Ishikawa (cell line): Measurements from ENCODE around the gene NKRF.
A peak's percentile ranks its signal among the peaks of the same experiment; 100 is the strongest.

Source experiments
- CEBPB ChIP-seq: IDR thresholded peaks from 2 replicates; pipeline ENCODE4 v1.6.1; 2012
- CREB1 ChIP-seq: IDR thresholded peaks from 2 replicates; pipeline ENCODE4 v1.6.1; 2012; ENCODE audit warnings: low read depth
- EGR1 ChIP-seq: IDR thresholded peaks from 2 replicates; pipeline ENCODE4 v1.6.1; 2012
- EP300 ChIP-seq: IDR thresholded peaks from 2 replicates; pipeline ENCODE4 v1.6.1; 2012; ENCODE audit warnings: borderline replicate concordance
- FOXM1 ChIP-seq: IDR thresholded peaks from 2 replicates; pipeline ENCODE4 v1.6.1; 2012; ENCODE audit warnings: low read depth, borderline replicate concordance
- NFIC ChIP-seq: IDR thresholded peaks from 2 replicates; pipeline ENCODE4 v1.6.1; 2012
- RAD21 ChIP-seq: IDR thresholded peaks from 2 replicates; pipeline ENCODE4 v1.6.1; 2012; ENCODE audit warnings: low read depth
- TAF1 ChIP-seq: IDR thresholded peaks from 2 replicates; pipeline ENCODE4 v1.6.1; 2012; ENCODE audit warnings: low read depth, mild to moderate bottlenecking
- TCF12 ChIP-seq: IDR thresholded peaks from 2 replicates; pipeline ENCODE4 v1.6.1; 2012; ENCODE audit warnings: low read depth
- TEAD4 ChIP-seq: IDR thresholded peaks from 2 replicates; pipeline ENCODE4 v1.6.1; 2012
- YY1 ChIP-seq: IDR thresholded peaks from 2 replicates; pipeline ENCODE4 v1.6.1; 2012; ENCODE audit warnings: low read depth
- ZBTB7A ChIP-seq: IDR thresholded peaks from 2 replicates; pipeline ENCODE4 v1.6.1; 2012; ENCODE audit warnings: low read depth
- TF ChIP-seq, protein P1 (sequence below): IDR thresholded peaks from 2 replicates; pipeline ENCODE4 v1.6.1; 2012; ENCODE audit warnings: low read depth, mild to moderate bottlenecking
- TF ChIP-seq, protein P2 (sequence below): IDR thresholded peaks from 2 replicates; pipeline ENCODE4 v1.6.1; 2012
- TF ChIP-seq, protein P3 (sequence below): IDR thresholded peaks from 2 replicates; pipeline ENCODE4 v1.6.1; 2012

The NKRF gene

DNA sequence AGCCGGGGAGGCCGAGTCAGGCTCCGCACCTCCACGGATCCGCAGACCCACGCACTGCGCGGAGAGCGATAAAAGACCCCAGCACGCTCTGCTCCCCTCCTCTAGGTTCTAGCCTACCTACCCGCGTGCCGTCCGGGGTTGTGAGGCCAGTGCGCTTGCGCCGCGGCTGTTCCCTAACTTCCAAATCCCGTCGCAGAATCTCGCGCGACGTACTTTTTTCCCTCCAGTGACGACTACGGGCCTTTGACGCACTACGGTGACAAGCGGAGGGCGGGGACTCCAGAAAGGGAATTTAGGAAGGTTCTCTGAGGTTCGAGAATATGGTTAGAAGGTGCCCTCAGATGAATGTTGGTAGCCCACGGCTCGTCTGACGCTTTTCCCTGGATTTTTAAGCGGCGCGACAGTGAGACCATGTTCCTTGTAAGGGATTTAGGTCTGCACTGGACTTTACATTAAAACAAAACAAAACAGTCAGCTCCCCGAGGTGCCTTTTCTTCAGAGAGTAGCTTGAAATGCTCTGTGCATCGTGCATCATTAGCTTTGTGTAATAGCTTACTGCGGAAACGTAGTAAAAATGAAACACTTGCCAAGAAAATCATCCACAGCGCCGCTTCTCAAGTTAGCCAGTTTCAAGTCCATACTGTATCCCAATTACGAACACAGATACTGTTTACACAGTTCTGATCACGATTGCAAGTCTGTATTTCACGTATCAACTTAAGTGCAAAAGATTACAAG lies at the start of gene NKRF:
Gene NKRF (minus strand): TSS at position 145 of the 738 bp plus-strand sequence.
- peak; percentile 68 for TF ChIP-seq TAF1
- TF ChIP-seq, protein P1, sequence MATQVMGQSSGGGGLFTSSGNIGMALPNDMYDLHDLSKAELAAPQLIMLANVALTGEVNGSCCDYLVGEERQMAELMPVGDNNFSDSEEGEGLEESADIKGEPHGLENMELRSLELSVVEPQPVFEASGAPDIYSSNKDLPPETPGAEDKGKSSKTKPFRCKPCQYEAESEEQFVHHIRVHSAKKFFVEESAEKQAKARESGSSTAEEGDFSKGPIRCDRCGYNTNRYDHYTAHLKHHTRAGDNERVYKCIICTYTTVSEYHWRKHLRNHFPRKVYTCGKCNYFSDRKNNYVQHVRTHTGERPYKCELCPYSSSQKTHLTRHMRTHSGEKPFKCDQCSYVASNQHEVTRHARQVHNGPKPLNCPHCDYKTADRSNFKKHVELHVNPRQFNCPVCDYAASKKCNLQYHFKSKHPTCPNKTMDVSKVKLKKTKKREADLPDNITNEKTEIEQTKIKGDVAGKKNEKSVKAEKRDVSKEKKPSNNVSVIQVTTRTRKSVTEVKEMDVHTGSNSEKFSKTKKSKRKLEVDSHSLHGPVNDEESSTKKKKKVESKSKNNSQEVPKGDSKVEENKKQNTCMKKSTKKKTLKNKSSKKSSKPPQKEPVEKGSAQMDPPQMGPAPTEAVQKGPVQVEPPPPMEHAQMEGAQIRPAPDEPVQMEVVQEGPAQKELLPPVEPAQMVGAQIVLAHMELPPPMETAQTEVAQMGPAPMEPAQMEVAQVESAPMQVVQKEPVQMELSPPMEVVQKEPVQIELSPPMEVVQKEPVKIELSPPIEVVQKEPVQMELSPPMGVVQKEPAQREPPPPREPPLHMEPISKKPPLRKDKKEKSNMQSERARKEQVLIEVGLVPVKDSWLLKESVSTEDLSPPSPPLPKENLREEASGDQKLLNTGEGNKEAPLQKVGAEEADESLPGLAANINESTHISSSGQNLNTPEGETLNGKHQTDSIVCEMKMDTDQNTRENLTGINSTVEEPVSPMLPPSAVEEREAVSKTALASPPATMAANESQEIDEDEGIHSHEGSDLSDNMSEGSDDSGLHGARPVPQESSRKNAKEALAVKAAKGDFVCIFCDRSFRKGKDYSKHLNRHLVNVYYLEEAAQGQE, result no peak
- peak; percentile 77 for TF ChIP-seq CREB1
- TF ChIP-seq TCF12, result 0 out of 2 replicates have a peak, but pooled peaks have one; percentile 24
- TF ChIP-seq, protein P2, sequence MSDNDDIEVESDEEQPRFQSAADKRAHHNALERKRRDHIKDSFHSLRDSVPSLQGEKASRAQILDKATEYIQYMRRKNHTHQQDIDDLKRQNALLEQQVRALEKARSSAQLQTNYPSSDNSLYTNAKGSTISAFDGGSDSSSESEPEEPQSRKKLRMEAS, result peak; percentile 86
- TF ChIP-seq ZBTB7A, result no peak

DNA sequence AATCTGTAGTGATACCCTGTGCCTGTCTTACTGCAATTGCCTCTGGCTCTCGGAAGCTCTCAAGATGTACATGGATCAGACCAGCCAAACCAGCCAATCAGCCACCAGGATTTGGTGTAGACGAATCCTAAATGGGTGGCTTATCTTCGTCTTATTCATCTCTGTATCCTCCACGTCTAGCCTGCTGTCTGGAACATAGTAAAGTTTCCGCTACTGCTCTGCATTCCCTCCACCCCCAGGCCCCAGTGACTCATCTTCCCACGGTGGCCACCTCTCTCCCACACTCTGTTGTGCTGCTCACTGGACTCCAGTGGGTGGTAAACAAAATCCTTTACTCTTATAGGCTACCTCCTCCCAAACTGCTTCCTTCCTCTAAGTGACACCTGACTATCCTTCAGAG lies 48.9 kb upstream of the NKRF start:
- no peak for TF ChIP-seq CREB1
- TF ChIP-seq YY1, result no peak
- no peak for TF ChIP-seq EP300
- TF ChIP-seq TAF1, result no peak
- no peak for TF ChIP-seq ZBTB7A
- TF ChIP-seq, protein P3, sequence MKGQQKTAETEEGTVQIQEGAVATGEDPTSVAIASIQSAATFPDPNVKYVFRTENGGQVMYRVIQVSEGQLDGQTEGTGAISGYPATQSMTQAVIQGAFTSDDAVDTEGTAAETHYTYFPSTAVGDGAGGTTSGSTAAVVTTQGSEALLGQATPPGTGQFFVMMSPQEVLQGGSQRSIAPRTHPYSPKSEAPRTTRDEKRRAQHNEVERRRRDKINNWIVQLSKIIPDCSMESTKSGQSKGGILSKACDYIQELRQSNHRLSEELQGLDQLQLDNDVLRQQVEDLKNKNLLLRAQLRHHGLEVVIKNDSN, result no peak
- TF ChIP-seq RAD21, result no peak
- no peak for TF ChIP-seq TEAD4
- no peak for TF ChIP-seq FOXM1
- TF ChIP-seq TCF12, result no peak
- TF ChIP-seq EGR1, result no peak
- TF ChIP-seq, protein P1, result no peak
- TF ChIP-seq, protein P2, result no peak
- TF ChIP-seq CEBPB, result no peak
- TF ChIP-seq NFIC, result no peak

DNA sequence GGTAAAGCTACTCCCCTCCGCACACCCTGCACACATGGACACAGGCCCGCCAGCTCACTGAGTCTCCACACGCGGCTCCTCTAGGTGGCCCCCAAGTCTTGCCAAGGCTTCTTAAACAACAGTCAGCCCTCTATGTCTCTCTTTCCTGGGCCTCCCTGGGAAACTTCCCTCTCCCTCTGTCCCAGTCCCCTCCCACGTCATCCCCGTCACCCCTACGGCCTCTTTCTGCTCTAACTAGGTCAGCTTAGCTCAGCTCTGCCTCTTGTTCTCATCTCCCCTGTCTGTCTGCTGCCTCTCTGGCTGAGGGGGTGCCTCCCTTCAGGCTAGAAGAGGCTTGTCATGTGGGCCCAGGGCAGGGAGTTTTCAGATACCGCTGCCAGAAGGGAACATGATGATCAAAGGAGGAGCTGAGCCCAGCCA lies 47.9 kb upstream of the NKRF start:
- TF ChIP-seq EP300 (no peak), TCF12 (no peak), ZBTB7A (no peak), TEAD4 (no peak), YY1 (no peak), CEBPB (no peak), EGR1 (no peak), CREB1 (no peak), TAF1 (no peak), NFIC (no peak), FOXM1 (no peak), RAD21 (no peak)
- TF ChIP-seq, protein P2, result no peak
- TF ChIP-seq, protein P3, result no peak
- TF ChIP-seq, protein P1, result no peak

DNA sequence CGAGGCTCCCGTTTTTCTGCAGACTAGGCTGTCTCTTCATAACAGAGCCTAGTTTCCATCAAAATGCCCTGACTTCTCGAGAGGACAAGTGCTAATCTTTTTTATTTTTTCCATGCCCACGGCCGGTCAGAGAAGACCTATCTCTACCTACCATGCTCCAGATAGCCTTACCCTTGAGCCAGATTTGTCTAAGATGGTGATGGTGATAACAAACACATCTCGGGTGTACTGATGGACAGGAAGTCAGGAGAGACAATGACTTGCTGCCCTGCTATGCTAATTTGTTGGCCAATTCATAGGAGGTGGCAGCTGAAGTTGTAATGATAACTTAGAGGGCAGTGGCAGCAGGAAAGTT lies 42.2 kb upstream of the NKRF start:
- TF ChIP-seq TCF12, result no peak
